GM19023 (cell line): ENCODE data around the gene DDN.

ENCODE experiments used
- ATAC-seq: cut with Tn5 transposase; IDR thresholded peaks from one replicate; pipeline ENCODE4 v1.9.1; 2021; ENCODE audit warnings: mild to moderate bottlenecking, moderate library complexity; ENCODE audit not compliant: unreplicated experiment

DDN gene

GRCh38 chr12:48999371-49000131, at the start of gene DDN:
DDN (minus strand) TSS chr12:48999375; CDS start chr12:48999287, 88 bp downstream.
- ATAC-seq = no peak

- no peak for ATAC-seq
These were observed 49.8 kb upstream of the DDN start for GRCh38 chr12:49048953-49049352.

GRCh38 chr12:49046129-49046895, 47.1 kb upstream of the DDN start:
- no peak for ATAC-seq

- no peak for ATAC-seq
These were observed 45.5 kb upstream of the DDN start for GRCh38 chr12:49044660-49045059.

GRCh38 chr12:49043856-49044258, 44.7 kb upstream of the DDN start:
- ATAC-seq = no peak

- ATAC-seq = no peak
These were observed 44.1 kb upstream of the DDN start for GRCh38 chr12:49043241-49043640.

GRCh38 chr12:49041881-49042484, 42.8 kb upstream of the DDN start:
- ATAC-seq = no peak

- no peak for ATAC-seq
These were observed 42.1 kb upstream of the DDN start for GRCh38 chr12:49041036-49041880.

GRCh38 chr12:49040364-49040855, 41.2 kb upstream of the DDN start:
- ATAC-seq = no peak

GRCh38 chr12:49039421-49040363, 40.5 kb upstream of the DDN start:
- ATAC-seq = no peak

- ATAC-seq = no peak
These were observed 39.2 kb upstream of the DDN start for GRCh38 chr12:49038291-49038955.

- ATAC-seq = no peak
These were observed 38.7 kb upstream of the DDN start for GRCh38 chr12:49037947-49038237.

GRCh38 chr12:49037111-49037946, 38.2 kb upstream of the DDN start:
- ATAC-seq = no peak

- ATAC-seq = no peak
These were observed 36.9 kb upstream of the DDN start for GRCh38 chr12:49036029-49036428.

- ATAC-seq = no peak
These were observed 35.1 kb upstream of the DDN start for GRCh38 chr12:49034286-49034622.

- ATAC-seq = no peak
These were observed 34.6 kb upstream of the DDN start for GRCh38 chr12:49033611-49034285.

GRCh38 chr12:49032679-49033447, 33.7 kb upstream of the DDN start:
- no peak for ATAC-seq
